Measurements from ENCODE around the gene MRPL9.

The MRPL9 gene

DNA sequence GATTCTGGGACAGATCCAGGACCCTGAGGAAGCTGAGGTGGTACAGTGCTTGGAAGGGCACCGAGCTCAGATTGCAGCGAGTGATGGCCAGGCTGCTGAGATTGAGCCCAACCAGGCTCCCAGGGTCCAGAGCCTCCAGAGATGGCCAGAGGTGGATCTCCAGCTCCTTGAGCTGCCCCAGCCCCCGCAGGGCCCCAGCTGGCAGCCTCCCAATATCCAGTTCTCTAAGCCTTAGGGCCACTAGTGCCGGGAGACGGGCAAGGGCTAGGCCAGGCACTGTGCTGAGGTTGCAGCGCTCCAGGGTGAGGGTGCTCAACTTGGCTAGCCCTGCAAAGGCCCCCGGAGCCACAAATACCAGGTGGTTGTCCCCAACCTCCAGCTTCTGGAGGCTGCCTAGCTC, 38.5 kb upstream of the MRPL9 start:
- no peak overlapping the region for H2AFZ ChIP-seq (ENCODE audit: low read length)

DNA sequence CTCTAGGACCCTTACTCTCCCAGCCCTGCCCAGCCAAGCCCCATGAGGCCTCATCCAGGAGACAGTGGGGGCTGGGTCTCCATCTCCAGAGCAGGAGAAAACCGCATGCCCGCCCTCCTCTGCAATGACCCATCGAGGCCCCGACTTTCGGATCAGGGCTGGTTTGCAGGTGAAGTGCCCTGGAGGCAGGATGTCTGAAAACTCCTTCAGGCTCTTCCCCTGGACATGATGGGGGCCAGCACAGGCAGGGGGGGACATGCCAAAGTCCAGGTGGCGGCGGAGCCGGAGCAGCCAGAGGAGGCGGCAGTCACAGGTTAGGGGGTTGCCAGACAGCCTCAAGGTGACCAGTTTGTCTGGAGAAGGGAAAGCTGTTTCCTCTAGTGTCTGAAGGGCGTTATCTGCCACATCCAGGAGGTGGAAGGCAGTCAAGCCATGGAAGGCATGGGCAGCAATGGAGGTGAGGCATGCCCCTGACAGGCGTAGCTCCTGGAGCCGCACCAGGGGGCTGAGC, 38.1 kb upstream of the MRPL9 start:
- Histone ChIP-seq H3K4me1 (ENCODE audit: control insufficient read depth in 2 of 2, insufficient read depth in 1 of 2, low read depth in 1 of 2, low read length in 2 of 2) (peaks cover 2 to 8% of the 10 kb centered on the region in 2 donors), H3K27me3 (ENCODE audit: control insufficient read depth in 3 of 3, insufficient read depth in 3 of 3, low read depth in 1 of 3, low read length in 3 of 3) (peaks cover 0 to 58% (median 0%) of the 10 kb centered on the region in 3 experiments), H2BK120ac (ENCODE audit: low read depth, low read length) (no peak overlapping the region), H3K9ac (ENCODE audit: low read depth, low read length, poor library complexity) (peak overlapping the region; percentile 63), H3K36me3 (replicated peaks in 1 of 2; ENCODE audit: control insufficient read depth in 2 of 2, insufficient read depth in 2 of 2, low read length in 2 of 2) (peaks cover 0 to 2% of the 10 kb centered on the region in 2 donors), H4K8ac (ENCODE audit: low read depth, low read length) (peak overlapping the region; percentile 92), H3K4me3 (ENCODE audit: low read length in 2 of 2) (no peak overlapping the region), H2AK5ac (ENCODE audit: low read depth, low read length) (no peak overlapping the region), H2AFZ (ENCODE audit: low read length) (no peak overlapping the region), H3K18ac (ENCODE audit: low read length) (no peak overlapping the region), H2BK5ac (ENCODE audit: low read length) (no peak overlapping the region), H2BK15ac (ENCODE audit: low read length) (no peak overlapping the region), H3K27ac (replicated peaks; ENCODE audit: low read length) (no peak overlapping the region), H3K4ac (ENCODE audit: low read length) (no peak overlapping the region), H2BK12ac (ENCODE audit: low read length) (no peak overlapping the region), H3K9me3 (replicated peaks in 1 of 2; ENCODE audit: control insufficient read depth in 2 of 2, insufficient read depth in 1 of 2, low read depth in 1 of 2, low read length in 2 of 2) (no peaks in the 10 kb centered on the region), H3K79me1 (ENCODE audit: low read depth, low read length) (no peaks in the 10 kb centered on the region), H3K4me2 (ENCODE audit: insufficient read depth, low read length, poor library complexity, severe bottlenecking) (no peak overlapping the region), H3K14ac (ENCODE audit: low read length) (no peak overlapping the region), H4K91ac (ENCODE audit: low read depth, low read length, poor library complexity) (no peak overlapping the region), H3K23ac (ENCODE audit: low read depth, low read length, poor library complexity) (peak overlapping the region; percentile 17)
- no CpG with 5 or more reads among the region's 12 CpGs for WGBS, 2 donors (ENCODE audit: extremely low coverage in 2 of 2, insufficient read length in 2 of 2, insufficient replicate concordance in 1 of 2)
- DNase-seq (ENCODE audit: low spot score): no peak

More for the DNA sequence above, 38.5 kb upstream of the MRPL9 start:
- Histone ChIP-seq H3K4me2 (ENCODE audit: insufficient read depth, low read length, poor library complexity, severe bottlenecking) (no peak overlapping the region), H3K4me3 (ENCODE audit: low read length in 2 of 2) (no peak overlapping the region), H2BK12ac (ENCODE audit: low read length) (no peak overlapping the region), H3K18ac (ENCODE audit: low read length) (no peak overlapping the region), H3K4me1 (ENCODE audit: control insufficient read depth in 2 of 2, insufficient read depth in 1 of 2, low read depth in 1 of 2, low read length in 2 of 2) (peaks cover 2 to 8% of the 10 kb centered on the region in 2 donors), H3K79me1 (ENCODE audit: low read depth, low read length) (no peaks in the 10 kb centered on the region), H2BK120ac (ENCODE audit: low read depth, low read length) (no peak overlapping the region), H3K27me3 (ENCODE audit: control insufficient read depth in 3 of 3, insufficient read depth in 3 of 3, low read depth in 1 of 3, low read length in 3 of 3) (peaks cover 0 to 63% (median 0%) of the 10 kb centered on the region in 3 experiments), H3K4ac (ENCODE audit: low read length) (no peak overlapping the region), H3K9me3 (replicated peaks in 1 of 2; ENCODE audit: control insufficient read depth in 2 of 2, insufficient read depth in 1 of 2, low read depth in 1 of 2, low read length in 2 of 2) (no peaks in the 10 kb centered on the region), H3K9ac (ENCODE audit: low read depth, low read length, poor library complexity) (peak overlapping the region; percentile 63), H3K36me3 (replicated peaks in 1 of 2; ENCODE audit: control insufficient read depth in 2 of 2, insufficient read depth in 2 of 2, low read length in 2 of 2) (peaks cover 0 to 2% of the 10 kb centered on the region in 2 donors), H4K91ac (ENCODE audit: low read depth, low read length, poor library complexity) (no peak overlapping the region), H2AK5ac (ENCODE audit: low read depth, low read length) (peak overlapping the region; percentile 36), H4K8ac (ENCODE audit: low read depth, low read length) (peak overlapping the region; percentile 92), H2BK15ac (ENCODE audit: low read length) (no peak overlapping the region), H2BK5ac (ENCODE audit: low read length) (no peak overlapping the region), H3K27ac (replicated peaks; ENCODE audit: low read length) (no peak overlapping the region), H3K14ac (ENCODE audit: low read length) (no peak overlapping the region), H3K23ac (ENCODE audit: low read depth, low read length, poor library complexity) (no peak overlapping the region)
- no CpG with 5 or more reads among the region's 7 CpGs for WGBS, 2 donors (ENCODE audit: extremely low coverage in 2 of 2, insufficient read length in 2 of 2, insufficient replicate concordance in 1 of 2)
- no peak for DNase-seq (ENCODE audit: low spot score)

DNA sequence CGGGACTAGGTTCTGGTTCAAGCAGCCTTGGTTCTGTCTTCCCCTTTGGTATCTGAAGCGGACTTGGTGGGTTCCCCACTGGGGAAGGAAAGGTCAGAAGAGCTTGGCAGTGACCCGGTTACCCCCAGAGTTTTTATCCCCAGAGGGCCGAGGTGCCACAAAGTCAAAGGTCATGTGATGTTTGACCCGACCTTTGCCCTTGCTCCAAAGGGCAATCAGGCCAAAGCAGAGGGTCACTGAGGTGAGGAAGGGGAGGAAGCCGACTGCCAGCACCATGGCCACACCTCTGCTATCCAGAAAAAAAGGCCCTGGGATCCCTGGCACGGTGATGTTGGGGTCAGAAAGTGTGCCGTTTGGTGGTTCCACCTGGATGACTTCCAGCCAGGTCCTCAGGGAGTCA, 37.5 kb upstream of the MRPL9 start:
- DNase-seq (ENCODE audit: low spot score): no peak
- no peak overlapping the region for H3K4ac ChIP-seq (ENCODE audit: low read length)
- H4K91ac ChIP-seq (ENCODE audit: low read depth, low read length, poor library complexity): no peak overlapping the region
- H2BK12ac ChIP-seq (ENCODE audit: low read length): no peak overlapping the region
- H2BK15ac ChIP-seq (ENCODE audit: low read length): no peak overlapping the region
- H3K4me2 ChIP-seq (ENCODE audit: insufficient read depth, low read length, poor library complexity, severe bottlenecking): no peak overlapping the region
- no peak overlapping the region for H3K23ac ChIP-seq (ENCODE audit: low read depth, low read length, poor library complexity)
- H4K8ac ChIP-seq (ENCODE audit: low read depth, low read length): no peak overlapping the region
- no peak overlapping the region for H3K4me3 ChIP-seq (ENCODE audit: low read length in 2 of 2)
- no peaks in the 10 kb centered on the region for H3K79me1 ChIP-seq (ENCODE audit: low read depth, low read length)
- no peaks in the 10 kb centered on the region for H3K9me3 ChIP-seq (replicated peaks in 1 of 2; ENCODE audit: control insufficient read depth in 2 of 2, insufficient read depth in 1 of 2, low read depth in 1 of 2, low read length in 2 of 2)
- H3K14ac ChIP-seq (ENCODE audit: low read length): no peak overlapping the region
- no peak overlapping the region for H3K27ac ChIP-seq (replicated peaks; ENCODE audit: low read length)
- no peak overlapping the region for H3K9ac ChIP-seq (ENCODE audit: low read depth, low read length, poor library complexity)
- no peak overlapping the region for H3K18ac ChIP-seq (ENCODE audit: low read length)
- H3K36me3 ChIP-seq (replicated peaks in 1 of 2; ENCODE audit: control insufficient read depth in 2 of 2, insufficient read depth in 2 of 2, low read length in 2 of 2): peaks cover 0 to 2% of the 10 kb centered on the region in 2 donors
- H2BK120ac ChIP-seq (ENCODE audit: low read depth, low read length): no peak overlapping the region
- WGBS, 2 donors (ENCODE audit: extremely low coverage in 2 of 2, insufficient read length in 2 of 2, insufficient replicate concordance in 1 of 2): no CpG with 5 or more reads among the region's 8 CpGs
- H2AK5ac ChIP-seq (ENCODE audit: low read depth, low read length): no peak overlapping the region
- H2BK5ac ChIP-seq (ENCODE audit: low read length): no peak overlapping the region
- peaks cover 2 to 8% of the 10 kb centered on the region in 2 donors for H3K4me1 ChIP-seq (ENCODE audit: control insufficient read depth in 2 of 2, insufficient read depth in 1 of 2, low read depth in 1 of 2, low read length in 2 of 2)
- H2AFZ ChIP-seq (ENCODE audit: low read length): no peak overlapping the region
- peaks cover 0 to 53% (median 0%) of the 10 kb centered on the region in 3 experiments for H3K27me3 ChIP-seq (ENCODE audit: control insufficient read depth in 3 of 3, insufficient read depth in 3 of 3, low read depth in 1 of 3, low read length in 3 of 3)

DNA sequence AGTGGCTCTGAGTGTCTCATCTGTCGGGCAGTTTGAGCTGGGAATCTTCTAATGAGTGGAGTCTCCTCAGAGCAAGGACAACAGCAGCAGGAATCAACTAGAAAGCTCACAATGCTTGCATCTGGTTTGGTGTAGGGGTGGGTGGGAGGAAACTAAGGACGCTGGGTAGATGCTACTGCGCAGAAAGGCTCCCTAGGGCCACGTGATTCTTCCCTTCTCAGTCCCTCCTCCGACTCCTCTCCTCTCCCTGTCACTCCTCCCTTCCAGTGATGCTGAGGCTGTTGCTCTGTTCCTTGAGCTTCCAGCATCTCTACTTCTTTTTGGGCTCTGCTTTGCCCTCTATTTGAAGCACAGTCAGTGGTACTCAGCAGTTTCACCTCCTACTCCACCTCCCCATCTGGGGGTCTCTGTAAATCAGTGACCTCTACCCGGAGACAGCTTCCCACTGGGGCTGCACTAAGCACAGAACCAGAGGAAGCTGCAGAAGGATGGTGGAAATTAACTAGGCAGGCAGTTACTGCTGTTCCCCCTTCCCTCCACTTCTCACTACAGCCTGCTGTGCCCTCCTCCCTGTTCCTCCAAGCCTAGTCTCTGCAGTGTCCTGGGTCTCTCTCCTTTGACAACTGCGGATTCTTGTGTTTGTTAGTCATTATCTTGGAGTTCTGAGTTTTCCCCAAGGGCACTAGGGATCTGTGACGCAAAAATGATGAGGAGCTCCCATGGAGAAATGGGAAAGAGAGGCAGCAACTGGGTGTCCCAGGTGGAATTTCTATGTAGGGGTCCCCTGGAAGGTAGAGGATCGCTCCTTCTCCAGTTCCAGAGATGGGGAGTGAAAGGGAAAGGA, 36.1 kb upstream of the MRPL9 start:
- Histone ChIP-seq H3K79me1 (ENCODE audit: low read depth, low read length) (no peaks in the 10 kb centered on the region), H3K27ac (replicated peaks; ENCODE audit: low read length) (no peak overlapping the region), H4K91ac (ENCODE audit: low read depth, low read length, poor library complexity) (no peak overlapping the region), H3K4me1 (ENCODE audit: control insufficient read depth in 2 of 2, insufficient read depth in 1 of 2, low read depth in 1 of 2, low read length in 2 of 2) (peaks cover 2 to 8% of the 10 kb centered on the region in 2 donors), H3K14ac (ENCODE audit: low read length) (no peak overlapping the region), H2AFZ (ENCODE audit: low read length) (peak overlapping the region; percentile 84), H2BK12ac (ENCODE audit: low read length) (no peak overlapping the region), H3K36me3 (replicated peaks in 1 of 2; ENCODE audit: control insufficient read depth in 2 of 2, insufficient read depth in 2 of 2, low read length in 2 of 2) (peaks cover 0 to 2% of the 10 kb centered on the region in 2 donors), H3K9ac (ENCODE audit: low read depth, low read length, poor library complexity) (no peak overlapping the region), H2BK15ac (ENCODE audit: low read length) (no peak overlapping the region), H4K8ac (ENCODE audit: low read depth, low read length) (no peak overlapping the region), H3K18ac (ENCODE audit: low read length) (no peak overlapping the region), H2BK5ac (ENCODE audit: low read length) (peak overlapping the region; percentile 1), H3K23ac (ENCODE audit: low read depth, low read length, poor library complexity) (no peak overlapping the region), H2BK120ac (ENCODE audit: low read depth, low read length) (no peak overlapping the region), H3K27me3 (ENCODE audit: control insufficient read depth in 3 of 3, insufficient read depth in 3 of 3, low read depth in 1 of 3, low read length in 3 of 3) (peaks cover 0 to 38% (median 0%) of the 10 kb centered on the region in 3 experiments), H3K4me2 (ENCODE audit: insufficient read depth, low read length, poor library complexity, severe bottlenecking) (no peak overlapping the region), H3K4me3 (ENCODE audit: low read length in 2 of 2) (no peak overlapping the region), H3K4ac (ENCODE audit: low read length) (no peak overlapping the region), H2AK5ac (ENCODE audit: low read depth, low read length) (no peak overlapping the region), H3K9me3 (replicated peaks in 1 of 2; ENCODE audit: control insufficient read depth in 2 of 2, insufficient read depth in 1 of 2, low read depth in 1 of 2, low read length in 2 of 2) (no peaks in the 10 kb centered on the region)
- no CpG with 5 or more reads among the region's 9 CpGs for WGBS, 2 donors (ENCODE audit: extremely low coverage in 2 of 2, insufficient read length in 2 of 2, insufficient replicate concordance in 1 of 2)
- no peak for DNase-seq (ENCODE audit: low spot score)

All from neuronal stem cell (in vitro differentiated cells).